Cardiac fibroblast (primary cell): ENCODE results near the gene LPP.

Experiments
- DNase-seq, 2 donors: peaks; one replicate each; pipeline versions ENCODE4 v3.0.0 to v3.0.0-alpha.2; 2010; ENCODE audit warnings: low read depth in 2 of 2
- H3K4me3 ChIP-seq, 2 donors: replicated peaks in 1 of 2; 1 replicate in 1 of 2; 2 replicates in 1 of 2; pipeline ENCODE4 v1.5.1; 2011; ENCODE audit warnings: low read depth in 2 of 2, low read length in 2 of 2, mild to moderate bottlenecking in 2 of 2, moderate library complexity in 1 of 2
- CTCF ChIP-seq: IDR thresholded peaks from one replicate; pipeline ENCODE4 v1.5.1; 2011; ENCODE audit warnings: low read depth, mild to moderate bottlenecking, low read length, inconsistent platforms

Gene LPP

GRCh38 chr3:188680189-188680588 lies 526.2 kb downstream of the LPP start:
- peak in 1 of 2 donors; percentile 79 for DNase-seq
- TF ChIP-seq CTCF = no peak
- no peak overlapping the region for H3K4me3 ChIP-seq

GRCh38 chr3:188680605-188681004 lies 526.6 kb downstream of the LPP start:
- no peak for DNase-seq
- H3K4me3 ChIP-seq = no peak overlapping the region
- TF ChIP-seq CTCF = no peak

- no peak for TF ChIP-seq CTCF
- no peak for DNase-seq
- H3K4me3 ChIP-seq = no peak overlapping the region
These were observed 528.4 kb downstream of the LPP start for GRCh38 chr3:188682316-188682715.

GRCh38 chr3:188683032-188683521 lies 529.1 kb downstream of the LPP start:
- no peak overlapping the region for H3K4me3 ChIP-seq
- TF ChIP-seq CTCF = no peak
- peak; percentile 81 to 99 for DNase-seq

GRCh38 chr3:188684276-188684675 lies 530.3 kb downstream of the LPP start:
- no peak for DNase-seq
- TF ChIP-seq CTCF = no peak
- no peak overlapping the region for H3K4me3 ChIP-seq

GRCh38 chr3:188685789-188686188 lies 531.8 kb downstream of the LPP start:
- no peak for DNase-seq
- TF ChIP-seq CTCF = no peak
- H3K4me3 ChIP-seq = no peak overlapping the region

- no peak overlapping the region for H3K4me3 ChIP-seq
- no peak for DNase-seq
- TF ChIP-seq CTCF = no peak
These were observed 532.4 kb downstream of the LPP start for GRCh38 chr3:188686324-188686723.
